Posterior vena cava (tissue), 2 donors: Measurements from ENCODE around the gene CCR3. TPM values are rescaled to one million over a fixed set of nuclear protein-coding genes. Genes with fewer than 3 reads are reported as not detected.

Experiments
- total RNA-seq, 2 donors: library from RNA; stranded (reverse); fragmentation: NEBNext Ultra II Directional; extraction: Animal tissue kit (Norgen Biotek cat#: 25700); gene quantifications; one replicate each; pipeline ENCODE4 v1.2.1, GENCODE V29; 2021
- donor health status: DM: yes; HTN: yes; CAD: no.
- donor health status: DM: yes; HTN: yes; CAD: no.

CCR3 gene
- total RNA-seq, 2 donors from 2014 or later, result not detected

Other genes starting within 250 kb of the CCR3 start
- gene FYCO1, start 246.6 kb upstream of the CCR3 start, total RNA-seq, result 10 to 100 TPM; 67.4 to 99.0 TPM
- under 1 TPM; 0.14 to 0.37 TPM for gene XCR1, start 215.0 kb upstream of the CCR3 start, total RNA-seq
- 10 to 100 TPM; 12.0 to 23.7 TPM for gene CCR1, start 34.1 kb upstream of the CCR3 start, total RNA-seq
- 1 to 10 TPM; 1.7 to 2.5 TPM for gene CCR2, start 111.7 kb downstream of the CCR3 start, total RNA-seq
- gene CCR5, start 128.5 kb downstream of the CCR3 start, total RNA-seq, result 1 to 10 TPM; 1.9 to 2.1 TPM
- 1 to 10 TPM; 2.0 to 2.4 TPM for gene CCRL2, start 164.8 kb downstream of the CCR3 start, total RNA-seq
- gene LTF, start 222.4 kb downstream of the CCR3 start, total RNA-seq, result 1 to 10 TPM; 3.6 to 3.7 TPM